H1 (cell line): ENCODE measurements around the gene HMCN1. TPM values are rescaled to one million over a fixed set of nuclear protein-coding genes. Genes with fewer than 3 reads are reported as not detected.
A peak's percentile ranks its signal among the peaks of the same experiment; 100 is the strongest.

Experiments used
- CTCF ChIA-PET: fragments of 300-600 bp; sonication (Branson Sonifier 250); formaldehyde crosslinking; loops from one replicate; lab custom pipeline; 2021; ENCODE audit not compliant: partially characterized antibody; lab: Charles Lee
- POLR2A ChIA-PET: fragments of 300-600 bp; sonication (Branson Sonifier 250); formaldehyde crosslinking; loops from one replicate; lab custom pipeline; 2021; ENCODE audit warnings: inconsistent platforms; ENCODE audit not compliant: partially characterized antibody; lab: Charles Lee
- DNase-seq, 2 experiments: peaks; one replicate each; pipeline versions ENCODE4 v3.0.0 to v3.0.0-alpha.2; 2010 to 2022; ENCODE audit warnings: low spot score in 2 of 2, low read depth in 1 of 2, mixed read lengths in 1 of 2
- FAIRE-seq: peaks from 2 replicates; lab custom pipeline; 2011; peaks lifted over from hg19 to GRCh38; lab: Jason Lieb, UNC
- H2AFZ ChIP-seq: 2 replicates; pipeline ENCODE4 v1.8.1; 2012; ENCODE audit warnings: low read length, inconsistent platforms
- H2AK5ac ChIP-seq: 2 replicates; pipeline ENCODE4 v1.6.1; 2013; ENCODE audit warnings: low read depth, low read length
- H2BK120ac ChIP-seq: replicated peaks from 2 replicates; pipeline ENCODE3; 2013; ENCODE audit warnings: low read depth, low read length, inconsistent platforms
- H2BK12ac ChIP-seq: 2 replicates; pipeline ENCODE4 v1.6.1; 2013; ENCODE audit warnings: low read depth, low read length
- H2BK15ac ChIP-seq: 2 replicates; pipeline ENCODE4 v1.6.1; 2013; ENCODE audit warnings: low read length
- H2BK20ac ChIP-seq: 2 replicates; pipeline ENCODE4 v1.6.1; 2013; ENCODE audit warnings: low read length
- H2BK5ac ChIP-seq: 2 replicates; pipeline ENCODE4 v1.6.1; 2013; ENCODE audit warnings: low read depth, low read length
- H3K14ac ChIP-seq: 2 replicates; pipeline ENCODE4 v1.6.1; 2013; ENCODE audit warnings: inconsistent platforms; ENCODE audit not compliant: insufficient read length
- H3K18ac ChIP-seq: 2 replicates; pipeline ENCODE4 v1.6.1; 2013; ENCODE audit warnings: low read length; ENCODE audit errors: extremely low read depth
- H3K23ac ChIP-seq: 2 replicates; pipeline ENCODE4 v1.6.1; 2013; ENCODE audit warnings: inconsistent platforms; ENCODE audit not compliant: insufficient read length
- H3K23me2 ChIP-seq: 2 replicates; pipeline ENCODE4 v1.6.1; 2013; ENCODE audit warnings: low read depth, low read length
- H3K27ac ChIP-seq: 2 replicates; pipeline ENCODE4 v1.6.1; 2011; ENCODE audit warnings: low read depth, low read length, inconsistent platforms
- H3K27me3 ChIP-seq, 4 experiments: replicated peaks in 1 of 4; 1 replicate in 1 of 4; 2 replicates in 3 of 4; pipeline versions ENCODE4 v1.6.1 to v1.8.1; 2011 to 2013; ENCODE audit warnings: low read length in 3 of 4, mild to moderate bottlenecking in 3 of 4, inconsistent platforms in 2 of 4, mixed read lengths in 2 of 4, moderate library complexity in 1 of 4; ENCODE audit not compliant: control insufficient read depth in 3 of 4, insufficient read depth in 3 of 4; ENCODE audit errors: extremely low read depth in 1 of 4
- H3K36me3 ChIP-seq, 4 experiments: 2 replicates each; pipeline versions ENCODE4 v1.6.1 to v1.8.1; 2011 to 2013; ENCODE audit warnings: mild to moderate bottlenecking in 4 of 4, low read length in 3 of 4, moderate library complexity in 2 of 4, control low read depth in 1 of 4, inconsistent platforms in 1 of 4; ENCODE audit not compliant: insufficient read depth in 4 of 4, control insufficient read depth in 2 of 4
- H3K4ac ChIP-seq: replicated peaks from 2 replicates; pipeline ENCODE3; 2013; ENCODE audit warnings: low read length, low read depth, mixed read lengths, inconsistent platforms; ENCODE audit not compliant: insufficient read length
- H3K4me1 ChIP-seq, 4 experiments: replicated peaks in 1 of 4; 1 replicate in 1 of 4; 2 replicates in 3 of 4; pipeline versions ENCODE4 v1.6.1 to v1.8.1; 2011 to 2013; ENCODE audit warnings: low read length in 3 of 4, inconsistent platforms in 2 of 4, mixed read lengths in 1 of 4; ENCODE audit not compliant: insufficient read depth in 4 of 4, control insufficient read depth in 3 of 4
- H3K4me2 ChIP-seq, 2 experiments: 2 replicates each; pipeline versions ENCODE4 v1.6.1 to v1.8.1; 2011 to 2013; ENCODE audit warnings: low read depth in 2 of 2, low read length in 2 of 2, control low read depth in 1 of 2, inconsistent platforms in 1 of 2, mild to moderate bottlenecking in 1 of 2; ENCODE audit not compliant: insufficient read depth in 1 of 2
- H3K4me3 ChIP-seq, 4 experiments: fragments of 200-600, 300-600 bp in 1 of 4; sonication (generic), shearing (Covaris generic), sonication (Bioruptor Twin) in 1 of 4; 2 replicates each; pipeline versions ENCODE4 v1.5.1 to v1.8.1; 2011 to 2016; ENCODE audit warnings: low read length in 4 of 4, low read depth in 3 of 4, control low read depth in 2 of 4, inconsistent platforms in 2 of 4, mild to moderate bottlenecking in 2 of 4, mixed read lengths in 1 of 4, moderate library complexity in 1 of 4; ENCODE audit not compliant: insufficient read depth in 2 of 4; ENCODE audit errors: extremely low read depth in 1 of 4
- H3K56ac ChIP-seq: replicated peaks from 2 replicates; pipeline ENCODE3; 2013; ENCODE audit warnings: low read depth, mild to moderate bottlenecking, mixed read lengths, low read length, inconsistent platforms; ENCODE audit not compliant: insufficient read length
- H3K79me1 ChIP-seq: 2 replicates; pipeline ENCODE4 v1.6.1; 2013; ENCODE audit warnings: low read depth, low read length, control low read depth
- H3K79me2 ChIP-seq, 2 experiments: 2 replicates each; pipeline versions ENCODE4 v1.6.1 to v1.8.1; 2012 to 2013; ENCODE audit warnings: low read length in 2 of 2, mild to moderate bottlenecking in 2 of 2, inconsistent platforms in 1 of 2; ENCODE audit not compliant: insufficient read depth in 2 of 2, control insufficient read depth in 1 of 2
- H3K9ac ChIP-seq, 4 experiments: replicated peaks in 1 of 4; 1 replicate in 1 of 4; 2 replicates in 3 of 4; pipeline versions ENCODE4 v1.6.1 to v1.8.1; 2011 to 2013; ENCODE audit warnings: low read depth in 3 of 4, low read length in 3 of 4, control low read depth in 2 of 4, mild to moderate bottlenecking in 2 of 4, moderate library complexity in 2 of 4, inconsistent platforms in 1 of 4; ENCODE audit errors: extremely low read depth in 1 of 4
- H3K9me3 ChIP-seq, 2 experiments: 2 replicates each; pipeline versions ENCODE4 v1.6.1 to v1.8.1; 2012 to 2013; ENCODE audit warnings: mild to moderate bottlenecking in 2 of 2, moderate library complexity in 2 of 2, control low read depth in 1 of 2, inconsistent platforms in 1 of 2, low read depth in 1 of 2, low read length in 1 of 2, mixed read lengths in 1 of 2; ENCODE audit not compliant: insufficient read depth in 2 of 2
- H4K20me1 ChIP-seq, 2 experiments: replicated peaks in 1 of 2; 2 replicates each; pipeline versions ENCODE3 to v1.8.1; 2011 to 2013; ENCODE audit warnings: inconsistent platforms in 2 of 2, low read length in 2 of 2, mild to moderate bottlenecking in 1 of 2; ENCODE audit not compliant: insufficient read depth in 2 of 2, control insufficient read depth in 1 of 2
- H4K5ac ChIP-seq: 2 replicates; pipeline ENCODE4 v1.6.1; 2013; ENCODE audit warnings: low read length, low read depth, mixed read lengths, inconsistent platforms; ENCODE audit not compliant: insufficient read length
- H4K8ac ChIP-seq: 2 replicates; pipeline ENCODE4 v1.8.0; 2013; ENCODE audit warnings: mild to moderate bottlenecking, moderate library complexity, low read length, inconsistent platforms; ENCODE audit not compliant: insufficient read depth; ENCODE audit errors: extremely low read depth
- H4K91ac ChIP-seq: replicated peaks from 2 replicates; pipeline ENCODE3; 2013; ENCODE audit warnings: low read length, mixed read lengths, inconsistent platforms; ENCODE audit not compliant: insufficient read length
- EP300 ChIP-seq, 2 experiments: IDR thresholded peaks; 1 replicate in 1 of 2; 2 replicates in 1 of 2; pipeline ENCODE4 v1.6.1; 2011 to 2012; ENCODE audit warnings: low read depth in 2 of 2, low read length in 2 of 2, mild to moderate bottlenecking in 2 of 2, borderline replicate concordance in 1 of 2, inconsistent platforms in 1 of 2, moderate library complexity in 1 of 2
- HDAC6 ChIP-seq: IDR thresholded peaks from one replicate; pipeline ENCODE4 v1.7.1; 2012; ENCODE audit warnings: low read depth, mild to moderate bottlenecking, inconsistent platforms, low read length, moderate library complexity
- RXRA ChIP-seq: IDR thresholded peaks from 2 replicates; pipeline ENCODE4 v1.6.1; 2011; ENCODE audit warnings: low read depth, mild to moderate bottlenecking, low read length, moderate library complexity; ENCODE audit not compliant: insufficient read depth
- SP4 ChIP-seq: IDR thresholded peaks from 2 replicates; pipeline ENCODE4 v1.6.1; 2012; ENCODE audit warnings: low read length, inconsistent platforms
- ZNF274 ChIP-seq: IDR thresholded peaks from 2 replicates; pipeline ENCODE4 v1.7.0; 2012; ENCODE audit warnings: low read length, borderline replicate concordance; ENCODE audit errors: extremely low read depth
- WGBS, 2 experiments: shearing (Covaris generic) in 1 of 2; methylation state at CpG; one replicate each; pipeline versions ENCODE4 v1.1.6 to v1.1.7; 2013 to 2015; ENCODE audit warnings: low lambda C conversion rate in 2 of 2, mixed read lengths in 2 of 2, inconsistent platforms in 1 of 2, low coverage in 1 of 2, missing lambda C conversion rate in 1 of 2; ENCODE audit not compliant: insufficient replicate concordance in 2 of 2, insufficient coverage in 1 of 2, insufficient read length in 1 of 2; ENCODE audit errors: extremely low coverage in 1 of 2, missing lambda C conversion rate in 1 of 2; 5-methylcytosine and 5-hydroxymethylcytosine counted together
- polyA plus RNA-seq, 7 experiments: library from polyadenylated mRNA; depleted of rRNA in 3 of 7; stranded (reverse) in 5 of 7; unstranded in 2 of 7; fragments of >200 nt in 5 of 7; fragments of 200-250 nt in 2 of 7; gene quantifications; 1 replicate in 5 of 7; 2 replicates in 1 of 7; 4 replicates in 1 of 7; pipeline versions ENCODE4 v1.2.1 to v1.2.3, GENCODE V29; 2011 to 2013; ENCODE audit warnings: missing spikeins in 2 of 7, mixed read lengths in 2 of 7
- total RNA-seq: library from RNA; stranded (reverse); fragmentation: NEBNext Ultra II Directional; extraction: Animal tissue kit (Norgen Biotek cat#: 25700); gene quantifications from 2 replicates; pipeline ENCODE4 v1.2.1, GENCODE V29; 2021

Gene HMCN1
- total and polyA plus RNA-seq, 2 of the 8 experiments (the other 6 are each of a cell fraction or from before 2014, with no cell fraction given): 13.8 to 14.6 TPM

GRCh38 chr1:186210258-186210657, 476.1 kb downstream of the HMCN1 start:
- Histone ChIP-seq H3K9ac (no peak overlapping the region), H3K23ac (no peak overlapping the region), H3K14ac (no peak overlapping the region), H3K4me1 (peaks cover 0 to 7% (median 4%) of the 10 kb centered on the region in 4 experiments; a peak in 4 of 7 replicates), H2BK12ac (peak overlapping the region; percentile 42; the same call in 1 of the 2 replicates), H3K4ac (no peak overlapping the region), H3K36me3 (no peaks in the 10 kb centered on the region), H3K18ac (no peak overlapping the region), H3K4me3 (no peak overlapping the region), H2BK15ac (no peak overlapping the region), H3K56ac (no peak overlapping the region), H3K23me2 (no peaks in the 10 kb centered on the region), H4K5ac (no peak overlapping the region), H4K8ac (no peak overlapping the region), H3K4me2 (no peak overlapping the region), H2BK5ac (no peak overlapping the region), H3K27me3 (no peaks in the 10 kb centered on the region), H3K79me2 (no peaks in the 10 kb centered on the region), H3K27ac (no peak overlapping the region), H4K91ac (no peak overlapping the region), H3K9me3 (no peaks in the 10 kb centered on the region), H3K79me1 (no peaks in the 10 kb centered on the region), H2BK20ac (no peak overlapping the region), H2BK120ac (no peak overlapping the region), H2AFZ (no peak overlapping the region), H4K20me1 (no peaks in the 10 kb centered on the region), H2AK5ac (no peak overlapping the region)
- DNase-seq (no peak), FAIRE-seq (no peak)
- 86% methylated on average over 10 of the region's 10 CpGs; no CpG with 5 or more reads in 1 of the 2 experiments for WGBS, 2 experiments
- ChIA-PET CTCF (interaction anchor here (1.0 to 8.8 kb wide), 3 partner anchors 55 to 491 kb away, joined by 3 to 42 read pairs (median 3); no protein-coding TSS in a partner anchor), POLR2A (no interaction called here)
- TF ChIP-seq RXRA (no peak), HDAC6 (no peak), EP300 (IDR thresholded peaks at IDR 0.05; ENCODE audit: borderline replicate concordance in 1 of 2, low read depth in 2 of 2, low read length in 2 of 2) (no peak), ZNF274 (no peak), SP4 (no peak)
